WTC11 (cell line): Measurements from ENCODE around the gene FBXL16. TPM values are rescaled to one million over a fixed set of nuclear protein-coding genes. Genes with fewer than 3 reads are reported as not detected.

ENCODE experiments used
- ATAC-seq: fragments of 200-7000 bp; cut with Tn5 transposase; 2 replicates; pipeline ENCODE4 v1.10.0; 2021; ENCODE audit warnings: mild to moderate bottlenecking, moderate library complexity
- CTCF ChIA-PET: fragments of 300-600 bp; sonication (Branson Sonifier 250); formaldehyde crosslinking; loops from one replicate; lab custom pipeline; 2021; ENCODE audit warnings: antibody characterized with exemption; lab: Charles Lee
- POLR2A ChIA-PET: fragments of 350-600 bp; sonication (Branson Sonifier 250); formaldehyde crosslinking; loops from one replicate; lab custom pipeline; 2021; ENCODE audit warnings: antibody characterized with exemption; lab: Charles Lee
- DNase-seq: peaks from one replicate; pipeline ENCODE4 v3.0.0; 2021; ENCODE audit warnings: low spot score
- H3K27ac Mint-ChIP-seq: 2 replicates; pipeline ENCODE4 v1.8.0; 2021; ENCODE audit warnings: mixed read lengths
- H3K27me3 Mint-ChIP-seq: 2 replicates; pipeline ENCODE4 v1.8.0; 2021; ENCODE audit warnings: low read depth, mild to moderate bottlenecking, moderate library complexity, mixed read lengths
- H3K36me3 Mint-ChIP-seq: 2 replicates; pipeline ENCODE4 v1.8.0; 2021; ENCODE audit warnings: mixed read lengths
- H3K4me1 Mint-ChIP-seq: 2 replicates; pipeline ENCODE4 v1.8.0; 2022; ENCODE audit warnings: mixed read lengths
- H3K4me3 Mint-ChIP-seq: 2 replicates; pipeline ENCODE4 v1.8.0; 2021; ENCODE audit warnings: mild to moderate bottlenecking, moderate library complexity, mixed read lengths
- H3K9me3 Mint-ChIP-seq: 2 replicates; pipeline ENCODE4 v1.8.0; 2021; ENCODE audit warnings: mixed read lengths
- CREM ChIP-seq: sonication (generic); formaldehyde crosslinking; IDR thresholded peaks from 2 replicates; pipeline ENCODE4 v1.8.1; 2022; ENCODE audit warnings: mild to moderate bottlenecking, missing genetic modification reagents, moderate library complexity
- CTCF ChIP-seq: fragments of 200-600 bp; IDR thresholded peaks from 2 replicates; pipeline ENCODE4 v1.8.0; 2022; ENCODE audit warnings: antibody characterized with exemption
- E2F4 ChIP-seq: sonication (generic); formaldehyde crosslinking; IDR thresholded peaks from 2 replicates; pipeline ENCODE4 v1.8.1; 2022; ENCODE audit warnings: low read depth, mild to moderate bottlenecking, moderate library complexity, missing genetic modification reagents, borderline replicate concordance
- ELF4 ChIP-seq: sonication (generic); formaldehyde crosslinking; IDR thresholded peaks from 2 replicates; pipeline ENCODE4 v1.8.1; 2022; ENCODE audit warnings: low read depth, mild to moderate bottlenecking, moderate library complexity, missing genetic modification reagents
- ERG ChIP-seq: fragments of 250-450 bp; sonication (Bioruptor Pico); IDR thresholded peaks from 2 replicates; pipeline ENCODE4 v1.8.0; 2021; ENCODE audit warnings: mild to moderate bottlenecking
- ESRRA ChIP-seq: sonication (generic); formaldehyde crosslinking; IDR thresholded peaks from 2 replicates; pipeline ENCODE4 v1.8.1; 2022; ENCODE audit warnings: mild to moderate bottlenecking, missing genetic modification reagents, borderline replicate concordance
- HMGA2 ChIP-seq: fragments of 250-450 bp; sonication (Bioruptor Pico); IDR thresholded peaks from 2 replicates; pipeline ENCODE4 v1.4.0; 2021; ENCODE audit warnings: mild to moderate bottlenecking, moderate library complexity
- HMGXB4 ChIP-seq: sonication (generic); formaldehyde crosslinking; IDR thresholded peaks from 2 replicates; pipeline ENCODE4 v1.8.1; 2023; ENCODE audit warnings: mild to moderate bottlenecking, moderate library complexity, missing genetic modification reagents
- JAZF1 ChIP-seq: fragments of 250-450 bp; sonication (Bioruptor Pico); IDR thresholded peaks from 2 replicates; pipeline ENCODE4 v1.9.0; 2021; ENCODE audit warnings: moderate library complexity, mild to moderate bottlenecking, inconsistent platforms
- KAT7 ChIP-seq: sonication (generic); formaldehyde crosslinking; IDR thresholded peaks from 2 replicates; pipeline ENCODE4 v1.8.1; 2023; ENCODE audit warnings: missing genetic modification reagents, mild to moderate bottlenecking, borderline replicate concordance
- NFATC4 ChIP-seq: fragments of 250-450 bp; sonication (Bioruptor Pico); IDR thresholded peaks from 2 replicates; pipeline ENCODE4 v1.9.0; 2021; ENCODE audit warnings: mild to moderate bottlenecking
- TCF7 ChIP-seq: sonication (generic); formaldehyde crosslinking; IDR thresholded peaks from 2 replicates; pipeline ENCODE4 v1.8.0; 2022; ENCODE audit warnings: mild to moderate bottlenecking, low read depth, missing genetic modification reagents, moderate library complexity
- USF1 ChIP-seq: sonication (generic); formaldehyde crosslinking; IDR thresholded peaks from 2 replicates; pipeline ENCODE4 v1.8.0; 2022; ENCODE audit warnings: mild to moderate bottlenecking, missing genetic modification reagents
- ZBTB43 ChIP-seq: sonication (generic); formaldehyde crosslinking; IDR thresholded peaks from 2 replicates; pipeline ENCODE4 v1.8.1; 2023; ENCODE audit warnings: mild to moderate bottlenecking, missing genetic modification reagents
- ZNF219 ChIP-seq: sonication (generic); formaldehyde crosslinking; IDR thresholded peaks from 2 replicates; pipeline ENCODE4 v1.8.0; 2023; ENCODE audit warnings: missing genetic modification reagents, mild to moderate bottlenecking, borderline replicate concordance
- ZNF232 ChIP-seq: sonication (generic); formaldehyde crosslinking; IDR thresholded peaks from 2 replicates; pipeline ENCODE4 v1.8.0; 2022; ENCODE audit warnings: mild to moderate bottlenecking, missing genetic modification reagents
- ZNF423 ChIP-seq: fragments of 250-450 bp; sonication (Bioruptor Pico); IDR thresholded peaks from 2 replicates; pipeline ENCODE4 v2.1.2; 2022; ENCODE audit warnings: mild to moderate bottlenecking, moderate library complexity
- ZNF512 ChIP-seq: sonication (generic); formaldehyde crosslinking; IDR thresholded peaks from 2 replicates; pipeline ENCODE4 v1.8.1; 2022; ENCODE audit warnings: missing genetic modification reagents, borderline replicate concordance
- ZSCAN18 ChIP-seq: fragments of 250-450 bp; sonication (Bioruptor Pico); IDR thresholded peaks from 2 replicates; pipeline ENCODE4 v2.1.2; 2022; ENCODE audit warnings: mild to moderate bottlenecking, moderate library complexity
- total RNA-seq: library from RNA; stranded (reverse); gene quantifications from 3 replicates; pipeline ENCODE4 v1.2.3, GENCODE V29; 2021

The FBXL16 gene
- total RNA-seq, 1 experiment from 2014 or later: 22.7 TPM

GRCh38 chr16:728131-728889 lies 22.7 kb upstream of the FBXL16 start (continued):
- TF ChIP-seq ZSCAN18 (CRISPR knock-in tag) (no peak), CTCF (no peak), HMGA2 (CRISPR knock-in tag) (no peak), E2F4 (no peak), ZNF232 (CRISPR knock-in tag) (no peak), HMGXB4 (CRISPR knock-in tag) (peak; percentile 73), ERG (CRISPR knock-in tag) (no peak), NFATC4 (no peak), ELF4 (CRISPR knock-in tag) (no peak), ZNF512 (CRISPR knock-in tag) (no peak), KAT7 (CRISPR knock-in tag) (no peak), USF1 (peak; percentile 66; the same call in 1 of the 2 replicates), ZNF219 (CRISPR knock-in tag) (0 out of 2 replicates have a peak, but pooled peaks have one; percentile 47)
- TF ChIP-seq, all 79 proteins: peak for 7

GRCh38 chr16:727291-727977 lies 21.8 kb upstream of the FBXL16 start:
- Mint-ChIP-seq H3K9me3 (no peaks in the 10 kb centered on the region), H3K36me3 (no peaks in the 10 kb centered on the region; the same call in 1 of the 2 replicates), H3K4me3 (peak overlapping the region; percentile 54), H3K4me1 (no peaks in the 10 kb centered on the region), H3K27me3 (peaks cover 2% of the 10 kb centered on the region; the same call in 1 of the 2 replicates), H3K27ac (no peak overlapping the region)
- ChIA-PET CTCF (interaction anchor here (0.8 to 6.9 kb wide), 13 partner anchors 8 to 347 kb away, joined by 3 to 90 read pairs (median 5); partner anchors contain the start of genes CHTF18, CIAO3, GNG13 and METRN), POLR2A (interaction anchor here (0.6 to 1.2 kb wide), 3 partner anchors 8 to 65 kb away, joined by 3 read pairs; no protein-coding TSS in a partner anchor)
- DNase-seq (no peak), ATAC-seq (no peak)
- TF ChIP-seq ERG (CRISPR knock-in tag) (no peak), TCF7 (no peak), ZNF423 (CRISPR knock-in tag) (peak; percentile 45; the same call in 1 of the 2 replicates), JAZF1 (no peak), USF1 (peak; percentile 56; the same call in 1 of the 2 replicates), CREM (CRISPR knock-in tag) (0 out of 2 replicates have a peak, but pooled peaks have one; percentile 26), ESRRA (CRISPR knock-in tag) (peak; percentile 28; the same call in 1 of the 2 replicates), ZBTB43 (CRISPR knock-in tag) (peak; percentile 23; the same call in 1 of the 2 replicates)
